ENCODE results near the gene RDH11.

DNA sequence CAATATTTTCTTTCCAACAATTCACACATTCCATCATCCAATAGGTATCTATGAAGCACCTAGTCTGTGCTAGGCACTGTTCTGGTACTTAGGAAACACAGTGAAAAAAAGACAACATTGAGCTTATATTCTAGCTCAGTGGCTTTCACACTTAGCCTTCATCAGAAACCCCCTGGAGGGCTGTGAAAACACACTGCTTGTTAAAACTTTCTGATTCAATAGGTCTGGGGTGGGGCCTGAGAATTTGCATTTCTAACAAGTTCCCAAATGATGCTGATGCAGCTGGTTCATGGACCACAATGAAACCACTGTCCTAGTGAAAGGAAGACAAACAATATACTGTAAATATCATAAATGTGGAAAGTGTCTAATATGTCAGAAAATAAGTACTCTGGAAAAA is 27.0 kb downstream of the RDH11 start:
- TF ChIP-seq RFX5 (IDR thresholded peaks at IDR 0.05; ENCODE audit: low read depth, low read length) (no peak), EZH2 (IDR thresholded peaks at IDR 0.05; ENCODE audit: borderline replicate concordance, control insufficient read depth, low read depth, low read length) (no peak), SIN3A (IDR thresholded peaks at IDR 0.05; ENCODE audit: low read depth, low read length) (no peak), SP1 (IDR thresholded peaks at IDR 0.05; ENCODE audit: low read depth, low read length) (no peak), POLR2A (IDR thresholded peaks at IDR 0.05; ENCODE audit: low read depth, low read length) (no peak), ZBTB40 (IDR thresholded peaks at IDR 0.05; ENCODE audit: borderline replicate concordance) (no peak), CHD1 (IDR thresholded peaks at IDR 0.05; ENCODE audit: low read depth, low read length) (no peak), KAT2A (conservative IDR thresholded peaks at IDR 0.05; ENCODE audit: control insufficient read depth, low read depth, low read length) (no peak), MYC (IDR thresholded peaks at IDR 0.05; ENCODE audit: insufficient read depth, insufficient read length, insufficient replicate concordance, low read length, severe bottlenecking) (no peak)
- TF ChIP-seq, protein P1, sequence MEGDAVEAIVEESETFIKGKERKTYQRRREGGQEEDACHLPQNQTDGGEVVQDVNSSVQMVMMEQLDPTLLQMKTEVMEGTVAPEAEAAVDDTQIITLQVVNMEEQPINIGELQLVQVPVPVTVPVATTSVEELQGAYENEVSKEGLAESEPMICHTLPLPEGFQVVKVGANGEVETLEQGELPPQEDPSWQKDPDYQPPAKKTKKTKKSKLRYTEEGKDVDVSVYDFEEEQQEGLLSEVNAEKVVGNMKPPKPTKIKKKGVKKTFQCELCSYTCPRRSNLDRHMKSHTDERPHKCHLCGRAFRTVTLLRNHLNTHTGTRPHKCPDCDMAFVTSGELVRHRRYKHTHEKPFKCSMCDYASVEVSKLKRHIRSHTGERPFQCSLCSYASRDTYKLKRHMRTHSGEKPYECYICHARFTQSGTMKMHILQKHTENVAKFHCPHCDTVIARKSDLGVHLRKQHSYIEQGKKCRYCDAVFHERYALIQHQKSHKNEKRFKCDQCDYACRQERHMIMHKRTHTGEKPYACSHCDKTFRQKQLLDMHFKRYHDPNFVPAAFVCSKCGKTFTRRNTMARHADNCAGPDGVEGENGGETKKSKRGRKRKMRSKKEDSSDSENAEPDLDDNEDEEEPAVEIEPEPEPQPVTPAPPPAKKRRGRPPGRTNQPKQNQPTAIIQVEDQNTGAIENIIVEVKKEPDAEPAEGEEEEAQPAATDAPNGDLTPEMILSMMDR (IDR thresholded peaks at IDR 0.05 in 2 of 3, conservative IDR thresholded peaks at IDR 0.05 in 1 of 3; ENCODE audit: control insufficient read depth in 2 of 3, extremely low read depth in 1 of 3, insufficient read depth in 1 of 3, low read depth in 3 of 3, low read length in 3 of 3) = no peak
- TF ChIP-seq, protein P2, sequence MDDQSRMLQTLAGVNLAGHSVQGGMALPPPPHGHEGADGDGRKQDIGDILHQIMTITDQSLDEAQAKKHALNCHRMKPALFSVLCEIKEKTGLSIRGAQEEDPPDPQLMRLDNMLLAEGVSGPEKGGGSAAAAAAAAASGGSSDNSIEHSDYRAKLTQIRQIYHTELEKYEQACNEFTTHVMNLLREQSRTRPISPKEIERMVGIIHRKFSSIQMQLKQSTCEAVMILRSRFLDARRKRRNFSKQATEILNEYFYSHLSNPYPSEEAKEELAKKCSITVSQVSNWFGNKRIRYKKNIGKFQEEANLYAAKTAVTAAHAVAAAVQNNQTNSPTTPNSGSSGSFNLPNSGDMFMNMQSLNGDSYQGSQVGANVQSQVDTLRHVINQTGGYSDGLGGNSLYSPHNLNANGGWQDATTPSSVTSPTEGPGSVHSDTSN (IDR thresholded peaks at IDR 0.05; ENCODE audit: insufficient replicate concordance, low read depth, low read length) = no peak
